Small intestine (tissue), 7 donors: ENCODE results near the gene PHOX2A. TPM values are rescaled to one million over a fixed set of nuclear protein-coding genes. Genes with fewer than 3 reads are reported as not detected.

ENCODE experiments used
- DNase-seq, 2 donors: peaks; one replicate each; pipeline versions ENCODE4 v3.0.0 to v3.0.0-alpha.2; 2013
- FAIRE-seq: peaks from 2 replicates; lab custom pipeline; 2012; peaks lifted over from hg19 to GRCh38; lab: Jason Lieb, UNC
- H3K27ac ChIP-seq, 3 donors: one replicate each; pipeline ENCODE4 v1.5.1; 2013; ENCODE audit warnings: low read length in 2 of 3, mild to moderate bottlenecking in 2 of 3, control low read depth in 1 of 3, inconsistent platforms in 1 of 3, low read depth in 1 of 3, moderate library complexity in 1 of 3
- H3K27me3 ChIP-seq, 3 donors: one replicate each; pipeline ENCODE4 v1.6.1; 2013; ENCODE audit warnings: low read length in 3 of 3, inconsistent platforms in 1 of 3; ENCODE audit not compliant: control insufficient read depth in 3 of 3, insufficient read depth in 3 of 3
- H3K36me3 ChIP-seq, 3 donors: one replicate each; pipeline ENCODE4 v1.6.1; 2013; ENCODE audit warnings: low read length in 3 of 3, inconsistent platforms in 1 of 3, low read depth in 1 of 3, mild to moderate bottlenecking in 1 of 3, moderate library complexity in 1 of 3; ENCODE audit not compliant: control insufficient read depth in 3 of 3, insufficient read depth in 2 of 3
- H3K4me1 ChIP-seq, 3 donors: one replicate each; pipeline ENCODE4 v1.6.1; 2013; ENCODE audit warnings: low read length in 2 of 3, inconsistent platforms in 1 of 3, low read depth in 1 of 3, mild to moderate bottlenecking in 1 of 3, moderate library complexity in 1 of 3; ENCODE audit not compliant: control insufficient read depth in 3 of 3, insufficient read depth in 2 of 3
- H3K4me3 ChIP-seq, 3 donors: one replicate each; pipeline ENCODE4 v1.5.1; 2013; ENCODE audit warnings: low read length in 3 of 3, control low read depth in 1 of 3, inconsistent platforms in 1 of 3, low read depth in 1 of 3, mild to moderate bottlenecking in 1 of 3, moderate library complexity in 1 of 3
- H3K9me3 ChIP-seq, 2 donors: one replicate each; pipeline ENCODE4 v1.6.1; 2013; ENCODE audit warnings: low read depth in 1 of 2, low read length in 1 of 2; ENCODE audit not compliant: control insufficient read depth in 2 of 2, insufficient read depth in 1 of 2
- WGBS, 3 donors: extraction: QIAGEN DNeasy Blood & Tissue Kit; methylation state at CpG; one replicate each; pipeline ENCODE4 v1.1.7; 2013; 5-methylcytosine and 5-hydroxymethylcytosine counted together
- polyA plus RNA-seq, 4 donors: library from polyadenylated mRNA; stranded (reverse) in 3 of 4; unstranded in 1 of 4; fragments of 200-250 nt in 3 of 4; fragments of 120-200 nt in 1 of 4; gene quantifications; one replicate each; pipeline versions ENCODE4 v1.2.1 to v1.2.3, GENCODE V29; 2013
- donor health status: healthy with polysubstance abuse.
- donor health status: control.
- donor health status: control.
- donor health status: Bipolar disorder and iron deficiency.
- donor health status: healthy.

The PHOX2A gene
- polyA plus RNA-seq, 4 donors: 0.86 to 3.3 TPM; not detected in 2

- DNase-seq: no peak
- Histone ChIP-seq H3K4me3 (no peak overlapping the region), H3K27me3 (no peaks in the 10 kb centered on the region), H3K36me3 (no peaks in the 10 kb centered on the region), H3K4me1 (peaks cover 0 to under 1% (median 0%) of the 10 kb centered on the region in 3 donors), H3K9me3 (no peaks in the 10 kb centered on the region), H3K27ac (no peak overlapping the region)
- no peak for FAIRE-seq
- WGBS, 3 donors: 72 to 85% (median 78%) methylated on average over 12 of the region's 12 CpGs
Measured at GRCh38 chr11:72195518-72196270, 48.3 kb downstream of the PHOX2A start.

GRCh38 chr11:72191961-72192381, 52.0 kb downstream of the PHOX2A start, which contains the start of gene FOLR1:
Gene FOLR1, plus strand, starts transcription at chr11:72192140. Its CDS starts 34 bp downstream, at chr11:72192174.
- no peaks in the 10 kb centered on the region for H3K9me3 ChIP-seq
- H3K4me3 ChIP-seq: no peak within 1 kb of the TSS
- 73 to 85% (median 79%) methylated on average over 5 of the region's 5 CpGs for WGBS, 3 donors
- no peaks in the 10 kb centered on the region for H3K27me3 ChIP-seq
- no peaks in the 10 kb centered on the region for H3K36me3 ChIP-seq
- FAIRE-seq: no peak
- no peak within 1 kb of the TSS for H3K27ac ChIP-seq
- no peak for DNase-seq
- peaks cover 0 to 18% (median 0%) of the 10 kb centered on the region in 3 donors for H3K4me1 ChIP-seq

DNA sequence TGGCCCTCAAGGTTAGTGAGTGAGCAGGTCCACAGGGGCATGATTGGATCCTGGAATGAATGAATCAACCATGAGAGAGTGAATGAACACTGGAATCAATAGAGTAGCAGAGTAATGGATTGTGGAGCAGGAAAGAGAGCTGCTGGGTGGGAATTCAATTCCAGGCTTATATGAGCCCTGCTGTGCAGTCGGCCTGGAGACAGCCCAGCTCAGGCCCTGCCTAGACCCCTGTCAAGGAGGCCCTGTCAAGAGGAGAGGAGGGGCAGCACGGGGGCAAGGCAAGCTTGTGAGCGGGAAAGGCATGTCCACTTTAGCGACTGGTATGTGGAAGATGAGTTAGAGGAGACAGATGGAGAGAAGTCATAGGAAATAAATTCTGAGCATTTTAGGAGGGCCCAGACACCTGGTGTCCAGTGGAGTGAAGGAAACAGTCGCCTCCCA, 53.3 kb downstream of the PHOX2A start:
- 79 to 95% (median 92%) methylated on average over 5 of the region's 5 CpGs for WGBS, 3 donors
- no peaks in the 10 kb centered on the region for H3K9me3 ChIP-seq
- no peaks in the 10 kb centered on the region for H3K36me3 ChIP-seq
- no peak overlapping the region for H3K4me3 ChIP-seq
- H3K27ac ChIP-seq: no peak overlapping the region
- DNase-seq (no peak), FAIRE-seq (no peak)
- H3K27me3 ChIP-seq: no peaks in the 10 kb centered on the region
- peaks cover 0 to 18% (median 0%) of the 10 kb centered on the region in 3 donors for H3K4me1 ChIP-seq

DNA sequence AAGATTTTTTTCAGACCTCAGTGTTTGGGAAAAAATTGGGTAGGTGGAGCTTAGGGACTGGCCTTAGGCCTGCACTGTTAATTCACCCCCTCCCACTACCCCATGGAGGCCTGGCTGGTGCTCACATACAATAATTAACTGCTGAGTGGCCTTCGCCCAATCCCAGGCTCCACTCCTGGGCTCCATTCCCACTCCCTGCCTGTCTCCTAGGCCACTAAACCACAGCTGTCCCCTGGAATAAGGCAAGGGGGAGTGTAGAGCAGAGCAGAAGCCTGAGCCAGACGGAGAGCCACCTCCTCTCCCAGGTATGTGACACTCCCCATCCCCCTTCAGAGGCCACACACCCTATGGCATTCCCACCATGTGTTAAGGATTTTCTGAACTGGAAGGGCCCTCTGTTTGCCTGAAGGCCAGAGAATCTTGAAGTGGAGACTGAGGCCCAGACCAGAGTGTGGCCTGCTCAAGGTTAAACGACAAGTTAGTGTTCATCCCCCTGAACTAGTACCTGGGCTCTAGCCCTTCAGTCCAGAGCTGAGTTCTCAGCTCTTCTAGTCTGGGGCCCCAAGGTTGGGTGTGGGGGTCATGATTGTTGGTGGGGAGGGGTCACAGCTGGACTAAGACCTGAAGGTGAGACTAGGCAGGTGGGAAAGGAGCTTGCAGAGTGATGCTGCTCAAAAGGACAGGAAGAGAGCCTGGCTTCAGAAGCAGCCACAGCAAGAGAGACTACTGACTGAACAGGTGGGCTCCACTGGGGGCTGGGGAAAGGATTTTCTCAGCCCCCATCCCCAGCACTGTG, 54.3 kb downstream of the PHOX2A start:
- 56 to 67% (median 62%) methylated on average over 3 of the region's 3 CpGs for WGBS, 3 donors
- DNase-seq (peak; percentile 12 to 68), FAIRE-seq (no peak)
- H3K9me3 ChIP-seq: no peaks in the 10 kb centered on the region
- H3K4me3 ChIP-seq: no peak overlapping the region
- H3K4me1 ChIP-seq: peaks cover 0 to 18% (median 0%) of the 10 kb centered on the region in 3 donors
- H3K27ac ChIP-seq: no peak overlapping the region
- no peaks in the 10 kb centered on the region for H3K36me3 ChIP-seq
- no peaks in the 10 kb centered on the region for H3K27me3 ChIP-seq

Other genes starting within 250 kb of the PHOX2A start
- gene IL18BP, start 245.3 kb downstream of the PHOX2A start, polyA plus RNA-seq: 1 to 10 TPM; 3.2 to 9.6 (median 7.2) TPM
- 100 to 1,000 TPM in 3 of 4 donors, 10 to 100 TPM in 1; 68.1 to 286 (median 119) TPM for gene NUMA1, start 163.6 kb downstream of the PHOX2A start, polyA plus RNA-seq
- gene LRRC51, start 163.3 kb downstream of the PHOX2A start, polyA plus RNA-seq: 10 to 100 TPM in 1 of 4 donors, 1 to 10 TPM in 3; 3.8 to 10.7 (median 5.6) TPM
- 100 to 1,000 TPM; 118 to 149 (median 125) TPM for gene LAMTOR1, start 140.9 kb downstream of the PHOX2A start, polyA plus RNA-seq
- not detected for gene TOMT, start 138.3 kb downstream of the PHOX2A start, polyA plus RNA-seq
- gene ANAPC15, start 131.5 kb downstream of the PHOX2A start, polyA plus RNA-seq: 10 to 100 TPM; 35.0 to 83.0 (median 65.7) TPM
- gene FOLR3, start 108.5 kb downstream of the PHOX2A start, polyA plus RNA-seq: under 1 TPM in 2 of 4 donors, not detected in 2; 0.12 to 0.84 TPM
- 1 to 10 TPM in 1 of 4 donors, under 1 TPM in 1, not detected in 2; 0.19 to 2.5 TPM for gene FOLR1, start 52.0 kb downstream of the PHOX2A start, polyA plus RNA-seq
- gene FOLR2, start 27.4 kb downstream of the PHOX2A start, polyA plus RNA-seq: 10 to 100 TPM in 2 of 4 donors, 1 to 10 TPM in 1, under 1 TPM in 1; 0.67 to 24.2 (median 8.6) TPM
- 10 to 100 TPM; 43.2 to 64.7 (median 60.7) TPM for gene INPPL1, start 19.4 kb downstream of the PHOX2A start, polyA plus RNA-seq
- 10 to 100 TPM in 1 of 4 donors, 1 to 10 TPM in 3; 4.7 to 10.8 (median 6.4) TPM for gene CLPB, start 190.4 kb upstream of the PHOX2A start, polyA plus RNA-seq